ENCODE measurements around the gene DBET. TPM values are rescaled to one million over a fixed set of nuclear protein-coding genes. Genes with fewer than 3 reads are reported as not detected.
"Not testable (repeated sequence)": the region's sequence is repeated elsewhere in the genome, so short reads cannot be mapped to it uniquely, and the experiment has no call there.

The DBET gene
- total RNA-seq, 2 experiments from 2014 or later: not detected

DNA sequence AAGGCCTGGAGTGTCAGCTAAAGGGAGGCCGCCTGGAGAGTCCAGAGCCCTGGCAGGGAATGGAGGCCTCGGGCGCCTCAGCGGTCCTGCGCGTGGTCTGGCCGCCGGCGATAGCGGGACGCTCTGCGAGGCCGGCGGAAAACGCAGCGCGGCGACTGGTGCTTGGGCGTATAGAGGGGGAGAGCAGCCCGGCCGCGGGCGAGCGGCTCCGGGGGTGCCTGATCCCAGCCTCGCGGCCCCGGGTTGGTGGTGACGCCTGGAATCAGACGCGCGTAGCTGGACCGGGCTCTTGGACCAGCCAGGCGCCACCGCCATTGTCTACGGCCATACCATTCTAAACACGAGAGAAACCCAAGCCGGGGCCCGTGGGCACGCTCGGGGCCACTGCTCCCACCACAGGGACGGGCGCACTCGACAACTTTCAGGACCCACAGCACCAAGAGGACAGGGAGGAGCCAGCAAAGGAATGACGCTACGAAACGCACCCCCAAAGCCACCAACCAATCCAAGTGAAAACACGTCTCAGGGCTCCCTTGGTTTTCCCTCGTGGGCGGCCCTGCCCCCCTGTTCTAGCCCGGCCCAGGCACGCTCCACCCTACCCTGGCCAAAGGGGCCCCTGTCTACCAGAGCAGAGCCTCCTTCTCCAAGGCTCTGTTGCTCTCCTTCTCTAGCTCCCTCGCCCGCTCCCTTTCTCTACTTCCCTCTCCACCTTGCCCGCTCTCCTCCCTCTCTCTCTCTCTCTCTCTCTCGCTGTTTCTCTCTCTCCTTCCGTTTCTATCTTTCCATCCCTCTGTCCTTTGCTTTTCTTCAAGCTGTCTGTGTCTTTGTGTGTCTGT lies 45.1 kb upstream of the DBET start:
- H3K4me1 ChIP-seq (ENCODE audit: insufficient read depth, low read length): peaks cover 26% of the 10 kb centered on the region
- Mint-ChIP-seq H3K4me1 (ENCODE audit: low read depth) (peaks cover 46% of the 10 kb centered on the region), H3K27ac (no peak overlapping the region), H3K27me3 (peaks cover 65% of the 10 kb centered on the region), H3K9me3 (no peaks in the 10 kb centered on the region), H3K36me3 (ENCODE audit: low read depth) (no peaks in the 10 kb centered on the region), H3K4me3 (peak overlapping the region; percentile 85)
- H3K36me3 ChIP-seq (ENCODE audit: insufficient read depth, low read length): no peaks in the 10 kb centered on the region
- peaks cover 0 to 46% of the 10 kb centered on the region in 2 experiments for H3K9me3 ChIP-seq (ENCODE audit: control insufficient read depth in 1 of 2, insufficient read depth in 1 of 2, low read length in 2 of 2)
- DNase-seq (no peak), ATAC-seq (ENCODE audit: poor library complexity) (no peak)
- H3K27ac ChIP-seq (ENCODE audit: low read depth in 1 of 2, low read length in 2 of 2): no peak overlapping the region
- H3K4me3 ChIP-seq (ENCODE audit: low read length): no peak overlapping the region
- CTCF ChIA-PET: no interaction called here
- peaks cover 39 to 52% of the 10 kb centered on the region in 2 experiments for H3K27me3 ChIP-seq (ENCODE audit: control insufficient read depth in 1 of 2, insufficient read depth in 2 of 2, low read length in 2 of 2)
- intact Hi-C loops (cut with DNase I, micrococcal nuclease): no loop called here
- POLR2A ChIA-PET: no interaction called here
- no peak for TF ChIP-seq CTCF (IDR thresholded peaks at IDR 0.05)

DNA sequence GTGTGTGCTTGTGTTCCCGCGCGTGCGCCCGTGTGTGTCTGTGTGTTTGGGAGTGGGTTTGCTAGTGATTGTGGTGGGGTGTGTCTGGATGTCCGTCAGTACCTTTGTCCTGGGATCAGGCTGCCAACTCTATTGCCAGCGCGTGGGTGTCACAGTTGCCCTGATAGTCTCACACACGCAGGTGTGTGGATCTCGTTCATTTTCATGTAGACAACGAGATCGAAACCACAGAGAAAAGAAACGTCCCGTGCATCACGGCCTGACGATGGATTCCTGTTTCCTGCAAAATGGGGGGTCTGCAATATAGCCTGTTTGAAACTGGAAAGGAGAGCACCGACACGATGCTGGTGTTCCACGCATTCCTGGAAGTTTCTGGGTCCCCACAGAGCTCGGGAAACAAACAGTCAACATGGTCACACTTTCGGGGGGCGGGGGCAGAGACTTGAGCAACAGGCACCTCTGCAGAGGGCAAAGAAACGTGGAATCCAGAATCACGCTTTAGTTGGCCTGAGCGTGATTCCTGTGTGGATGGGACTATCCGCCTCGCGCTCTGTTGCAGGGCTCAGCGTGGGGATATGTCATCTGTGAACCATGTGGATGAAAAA lies 44.3 kb upstream of the DBET start:
- H3K36me3 Mint-ChIP-seq (ENCODE audit: low read depth); H3K27ac Mint-ChIP-seq; H3K4me3 ChIP-seq (ENCODE audit: low read length); H3K27ac ChIP-seq (ENCODE audit: low read depth in 1 of 2, low read length in 2 of 2); H3K36me3 ChIP-seq (ENCODE audit: insufficient read depth, low read length); ATAC-seq (ENCODE audit: poor library complexity); CTCF ChIA-PET; H3K9me3 Mint-ChIP-seq; POLR2A ChIA-PET; DNase-seq; intact Hi-C loops (cut with DNase I, micrococcal nuclease): not testable (repeated sequence)
- peaks cover 42% of the 10 kb centered on the region for H3K4me1 Mint-ChIP-seq (ENCODE audit: low read depth)
- H3K4me3 Mint-ChIP-seq: peak overlapping the region; percentile 85
- peaks cover 61% of the 10 kb centered on the region for H3K27me3 Mint-ChIP-seq
- Histone ChIP-seq H3K27me3 (ENCODE audit: control insufficient read depth in 1 of 2, insufficient read depth in 2 of 2, low read length in 2 of 2) (peaks cover 38 to 49% of the 10 kb centered on the region in 2 experiments), H3K9me3 (ENCODE audit: control insufficient read depth in 1 of 2, insufficient read depth in 1 of 2, low read length in 2 of 2) (peaks cover 0 to 42% of the 10 kb centered on the region in 2 experiments), H3K4me1 (ENCODE audit: insufficient read depth, low read length) (peaks cover 26% of the 10 kb centered on the region)

GRCh38 chr4:190020790-190021717 lies 43.2 kb upstream of the DBET start:
- peaks cover 28 to 38% of the 10 kb centered on the region in 2 experiments for H3K27me3 ChIP-seq (ENCODE audit: control insufficient read depth in 1 of 2, insufficient read depth in 2 of 2, low read length in 2 of 2)
- peaks cover 54% of the 10 kb centered on the region for H3K27me3 Mint-ChIP-seq

DNA sequence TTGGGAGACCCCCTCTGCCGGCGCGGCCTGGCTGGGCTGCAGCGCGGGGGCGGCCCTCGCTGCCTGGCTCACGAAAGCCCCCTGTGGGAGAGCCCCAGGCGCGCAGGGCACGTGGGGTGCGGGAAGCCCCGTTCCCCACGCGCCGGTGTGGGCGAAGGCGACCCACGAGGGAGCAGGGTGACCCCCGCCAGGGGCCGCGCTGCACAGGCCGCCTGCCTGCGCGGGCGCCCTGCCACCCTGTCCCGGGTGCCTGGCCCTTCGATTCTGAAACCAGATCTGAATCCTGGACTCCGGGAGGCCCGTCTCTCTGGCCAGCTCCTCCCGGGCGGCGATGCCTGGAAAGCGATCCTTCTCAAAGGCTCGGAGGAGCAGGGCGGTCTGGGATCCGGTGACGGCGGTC lies 42.3 kb upstream of the DBET start:
- H3K36me3 Mint-ChIP-seq (ENCODE audit: low read depth); H3K4me3 Mint-ChIP-seq; H3K36me3 ChIP-seq (ENCODE audit: insufficient read depth, low read length); intact Hi-C loops (cut with DNase I, micrococcal nuclease); DNase-seq; CTCF ChIA-PET; H3K27ac Mint-ChIP-seq; ATAC-seq (ENCODE audit: poor library complexity); H3K27ac ChIP-seq (ENCODE audit: low read depth in 1 of 2, low read length in 2 of 2); POLR2A ChIA-PET; H3K9me3 Mint-ChIP-seq; H3K4me3 ChIP-seq (ENCODE audit: low read length): not testable (repeated sequence)
- Histone ChIP-seq H3K4me1 (ENCODE audit: insufficient read depth, low read length) (peaks cover 23% of the 10 kb centered on the region), H3K9me3 (ENCODE audit: control insufficient read depth in 1 of 2, insufficient read depth in 1 of 2, low read length in 2 of 2) (peaks cover 0 to 29% of the 10 kb centered on the region in 2 experiments), H3K27me3 (ENCODE audit: control insufficient read depth in 1 of 2, insufficient read depth in 2 of 2, low read length in 2 of 2) (peaks cover 20 to 29% of the 10 kb centered on the region in 2 experiments)
- H3K27me3 Mint-ChIP-seq: peaks cover 45% of the 10 kb centered on the region
- peaks cover 31% of the 10 kb centered on the region for H3K4me1 Mint-ChIP-seq (ENCODE audit: low read depth)

More at GRCh38 chr4:190020790-190021717, 43.2 kb upstream of the DBET start:
- intact Hi-C loops (cut with DNase I, micrococcal nuclease): no loop called here
- no peak overlapping the region for H3K27ac Mint-ChIP-seq
- Histone ChIP-seq H3K4me3 (ENCODE audit: low read length) (peak overlapping the region; percentile 22), H3K4me1 (ENCODE audit: insufficient read depth, low read length) (peaks cover 23% of the 10 kb centered on the region), H3K36me3 (ENCODE audit: insufficient read depth, low read length) (no peaks in the 10 kb centered on the region), H3K27ac (ENCODE audit: low read depth in 1 of 2, low read length in 2 of 2) (no peak overlapping the region), H3K9me3 (ENCODE audit: control insufficient read depth in 1 of 2, insufficient read depth in 1 of 2, low read length in 2 of 2) (peaks cover 0 to 32% of the 10 kb centered on the region in 2 experiments)
- peaks cover 36% of the 10 kb centered on the region for H3K4me1 Mint-ChIP-seq (ENCODE audit: low read depth)
- peak overlapping the region; percentile 85 for H3K4me3 Mint-ChIP-seq
- no peak for TF ChIP-seq CTCF (IDR thresholded peaks at IDR 0.05)
- CTCF ChIA-PET: interaction anchor here (0.6 kb wide), 1 partner anchor 15 kb away, joined by 3 read pairs; no protein-coding TSS in a partner anchor
- DNase-seq (peak in 3 of 14 experiments; percentile 12 to 37 (median 27)), ATAC-seq (ENCODE audit: poor library complexity) (peak; percentile 29)
- H3K9me3 Mint-ChIP-seq: no peaks in the 10 kb centered on the region
- POLR2A ChIA-PET: no interaction called here
- no peaks in the 10 kb centered on the region for H3K36me3 Mint-ChIP-seq (ENCODE audit: low read depth)

GRCh38 chr4:190022614-190023281 lies 41.6 kb upstream of the DBET start:
- H3K36me3 ChIP-seq (ENCODE audit: insufficient read depth, low read length); H3K9me3 Mint-ChIP-seq; POLR2A ChIA-PET; H3K36me3 Mint-ChIP-seq (ENCODE audit: low read depth); H3K27ac ChIP-seq (ENCODE audit: low read depth in 1 of 2, low read length in 2 of 2); intact Hi-C loops (cut with DNase I, micrococcal nuclease); CTCF ChIA-PET; DNase-seq; H3K27ac Mint-ChIP-seq: not testable (repeated sequence)
- Histone ChIP-seq H3K4me3 (ENCODE audit: low read length) (peak overlapping the region; percentile 12), H3K27me3 (ENCODE audit: control insufficient read depth in 1 of 2, insufficient read depth in 2 of 2, low read length in 2 of 2) (peaks cover 20 to 22% of the 10 kb centered on the region in 2 experiments), H3K4me1 (ENCODE audit: insufficient read depth, low read length) (peaks cover 23% of the 10 kb centered on the region), H3K9me3 (ENCODE audit: control insufficient read depth in 1 of 2, insufficient read depth in 1 of 2, low read length in 2 of 2) (peaks cover 0 to 25% of the 10 kb centered on the region in 2 experiments)
- Mint-ChIP-seq H3K4me1 (ENCODE audit: low read depth) (peaks cover 30% of the 10 kb centered on the region), H3K27me3 (peaks cover 41% of the 10 kb centered on the region), H3K4me3 (peak overlapping the region; percentile 84)
- ATAC-seq (ENCODE audit: poor library complexity): peak; percentile 41
